GM23338 (cell line): ENCODE data around the gene ABCF1. TPM values are rescaled to one million over a fixed set of nuclear protein-coding genes. Genes with fewer than 3 reads are reported as not detected.

Experiments
- ATAC-seq: fragments of 200-7000 bp; cut with Tn5 transposase; 3 replicates; pipeline ENCODE4 v1.9.1; 2020
- DNase-seq: peaks from one replicate; pipeline ENCODE4 v3.0.0-alpha.2; 2015; ENCODE audit warnings: low spot score
- H2AFZ ChIP-seq: fragments of 200-600 bp; sonication (generic); 2 replicates; pipeline ENCODE4 v1.8.0; 2016; ENCODE audit warnings: antibody characterized with exemption, mild to moderate bottlenecking, moderate library complexity
- H3F3A ChIP-seq: fragments of 200-600 bp; sonication (generic); replicated peaks from 2 replicates; pipeline ENCODE4 v1.8.0; 2017; ENCODE audit warnings: antibody characterized with exemption, mixed run types, low read depth
- H3K27ac ChIP-seq: fragments of 200-600 bp; sonication (generic); 2 replicates; pipeline ENCODE4 v1.6.1; 2016; ENCODE audit warnings: low read depth
- H3K27me3 ChIP-seq: fragments of 200-600 bp; sonication (generic); 2 replicates; pipeline ENCODE4 v1.8.0; 2016; ENCODE audit warnings: mild to moderate bottlenecking, mixed run types, moderate library complexity; ENCODE audit not compliant: insufficient read depth
- H3K36me3 ChIP-seq: fragments of 200-600 bp; sonication (generic); 2 replicates; pipeline ENCODE4 v1.8.0; 2016; ENCODE audit warnings: mild to moderate bottlenecking; ENCODE audit not compliant: insufficient read depth
- H3K4me1 ChIP-seq: fragments of 200-600 bp; sonication (generic); 2 replicates; pipeline ENCODE4 v1.8.0; 2016; ENCODE audit warnings: mild to moderate bottlenecking, moderate library complexity; ENCODE audit not compliant: insufficient read depth
- H3K4me2 ChIP-seq: fragments of 200-600 bp; sonication (generic); 2 replicates; pipeline ENCODE4 v1.7.1; 2017; ENCODE audit warnings: mixed run types
- H3K4me3 ChIP-seq: fragments of 200-600 bp; sonication (generic); 2 replicates; pipeline ENCODE4 v1.6.1; 2016; ENCODE audit warnings: mixed run types
- H3K79me2 ChIP-seq: fragments of 200-600 bp; sonication (generic); replicated peaks from 2 replicates; pipeline ENCODE4 v1.8.0; 2017; ENCODE audit warnings: mild to moderate bottlenecking; ENCODE audit not compliant: insufficient read depth
- H3K9me2 ChIP-seq: fragments of 200-600 bp; sonication (generic); 2 replicates; pipeline ENCODE4 v1.8.0; 2017; ENCODE audit not compliant: insufficient read depth
- H4K20me1 ChIP-seq: fragments of 200-600 bp; sonication (generic); replicated peaks from 2 replicates; pipeline ENCODE4 v1.8.0; 2017; ENCODE audit warnings: mild to moderate bottlenecking; ENCODE audit not compliant: insufficient read depth
- H3K27ac Mint-ChIP-seq: 2 replicates; pipeline ENCODE4 v1.8.0; 2020; ENCODE audit warnings: inconsistent platforms, mild to moderate bottlenecking, moderate library complexity, mixed read lengths
- H3K27me3 Mint-ChIP-seq: 3 replicates; pipeline ENCODE4 v1.8.0; 2022; ENCODE audit warnings: low read depth, mild to moderate bottlenecking, moderate library complexity, mixed read lengths, inconsistent platforms; ENCODE audit not compliant: insufficient read depth, poor library complexity
- H3K36me3 Mint-ChIP-seq: 3 replicates; pipeline ENCODE4 v1.8.0; 2021; ENCODE audit warnings: low read depth, mild to moderate bottlenecking, inconsistent platforms, moderate library complexity, mixed read lengths
- H3K4me1 Mint-ChIP-seq: 3 replicates; pipeline ENCODE4 v1.8.0; 2020; ENCODE audit warnings: mild to moderate bottlenecking, inconsistent platforms, mixed read lengths
- H3K4me3 Mint-ChIP-seq: 3 replicates; pipeline ENCODE4 v1.8.0; 2021; ENCODE audit warnings: moderate library complexity, mild to moderate bottlenecking, inconsistent platforms, mixed read lengths
- H3K9me3 Mint-ChIP-seq: 3 replicates; pipeline ENCODE4 v1.8.0; 2020; ENCODE audit warnings: moderate library complexity, mild to moderate bottlenecking, inconsistent platforms, mixed read lengths
- CREB1 ChIP-seq: fragments of 250-450 bp; sonication (Bioruptor Pico); IDR thresholded peaks from 2 replicates; pipeline ENCODE4 v1.5.0; 2020; ENCODE audit warnings: low read depth, mild to moderate bottlenecking, moderate library complexity
- EZH2 ChIP-seq: fragments of 200-600 bp; sonication (generic); IDR thresholded peaks from one replicate; pipeline ENCODE4 v1.8.0; 2017; ENCODE audit warnings: antibody characterized with exemption, mild to moderate bottlenecking, low read depth; ENCODE audit not compliant: unreplicated experiment
- NANOG ChIP-seq: IDR thresholded peaks from 2 replicates; pipeline ENCODE4 v1.6.1; 2016; ENCODE audit warnings: antibody characterized with exemption, borderline replicate concordance
- REST ChIP-seq: IDR thresholded peaks from one replicate; pipeline ENCODE4 v1.6.1; 2018; ENCODE audit warnings: antibody characterized with exemption; ENCODE audit not compliant: unreplicated experiment
- STAT1 ChIP-seq: IDR thresholded peaks from one replicate; pipeline ENCODE4 v1.6.1; 2016; ENCODE audit warnings: antibody characterized with exemption; ENCODE audit not compliant: unreplicated experiment
- ZNF331 ChIP-seq: fragments of 250-450 bp; sonication (Bioruptor Pico); IDR thresholded peaks from 2 replicates; pipeline ENCODE4 v1.5.0; 2020; ENCODE audit warnings: low read depth, mild to moderate bottlenecking, moderate library complexity
- polyA plus RNA-seq: library from polyadenylated mRNA; unstranded; fragments of >200 nt; fragmentation: Nextera tagmentation; extraction: Ambion mirVana; gene quantifications from 2 replicates; pipeline ENCODE4 v1.2.1, GENCODE V29; 2016
- total RNA-seq: library from RNA; depleted of rRNA; stranded (reverse); fragments of >200 nt; shearing (Covaris generic); gene quantifications from 2 replicates; pipeline ENCODE4 v1.2.3, GENCODE V29; 2014
- TF ChIP-seq, protein P1 (sequence below), 2 experiments: fragments of 200-600 bp in 1 of 2; sonication (generic) in 1 of 2; conservative IDR thresholded peaks; 2 replicates each; pipeline versions ENCODE4 v1.5.1 to v1.6.1; 2016 to 2017; ENCODE audit warnings: antibody characterized with exemption in 2 of 2, low read depth in 2 of 2, mild to moderate bottlenecking in 2 of 2, moderate library complexity in 1 of 2
- TF ChIP-seq, protein P2 (sequence below): IDR thresholded peaks from 2 replicates; pipeline ENCODE4 v1.6.1; 2016; ENCODE audit warnings: antibody characterized with exemption

Gene ABCF1
- total and polyA plus RNA-seq, 2 experiments from 2014 or later = 92.6 to 244 TPM

DNA sequence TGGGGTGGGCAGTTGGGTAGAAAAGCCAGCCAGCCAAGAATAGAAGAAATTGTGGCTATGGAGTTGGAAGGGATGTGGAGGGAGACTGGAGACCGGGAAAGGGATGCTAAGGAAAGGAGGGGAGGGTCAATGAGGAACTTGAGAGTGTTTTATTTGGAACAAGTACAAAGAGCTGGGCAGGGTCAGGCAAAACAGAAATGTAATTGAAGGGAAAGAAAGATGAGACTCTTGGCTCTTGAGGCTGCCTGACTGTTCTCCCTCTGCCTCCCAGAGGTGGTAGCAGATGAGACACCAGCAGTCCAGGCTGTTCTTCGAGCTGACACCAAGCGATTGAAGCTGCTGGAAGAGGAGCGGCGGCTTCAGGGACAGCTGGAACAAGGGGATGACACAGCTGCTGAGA is 12.7 kb downstream of the ABCF1 start (continued):
- TF ChIP-seq, protein P1, sequence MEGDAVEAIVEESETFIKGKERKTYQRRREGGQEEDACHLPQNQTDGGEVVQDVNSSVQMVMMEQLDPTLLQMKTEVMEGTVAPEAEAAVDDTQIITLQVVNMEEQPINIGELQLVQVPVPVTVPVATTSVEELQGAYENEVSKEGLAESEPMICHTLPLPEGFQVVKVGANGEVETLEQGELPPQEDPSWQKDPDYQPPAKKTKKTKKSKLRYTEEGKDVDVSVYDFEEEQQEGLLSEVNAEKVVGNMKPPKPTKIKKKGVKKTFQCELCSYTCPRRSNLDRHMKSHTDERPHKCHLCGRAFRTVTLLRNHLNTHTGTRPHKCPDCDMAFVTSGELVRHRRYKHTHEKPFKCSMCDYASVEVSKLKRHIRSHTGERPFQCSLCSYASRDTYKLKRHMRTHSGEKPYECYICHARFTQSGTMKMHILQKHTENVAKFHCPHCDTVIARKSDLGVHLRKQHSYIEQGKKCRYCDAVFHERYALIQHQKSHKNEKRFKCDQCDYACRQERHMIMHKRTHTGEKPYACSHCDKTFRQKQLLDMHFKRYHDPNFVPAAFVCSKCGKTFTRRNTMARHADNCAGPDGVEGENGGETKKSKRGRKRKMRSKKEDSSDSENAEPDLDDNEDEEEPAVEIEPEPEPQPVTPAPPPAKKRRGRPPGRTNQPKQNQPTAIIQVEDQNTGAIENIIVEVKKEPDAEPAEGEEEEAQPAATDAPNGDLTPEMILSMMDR (conservative IDR thresholded peaks at IDR 0.05; ENCODE audit: low read depth in 2 of 2) = no peak
- TF ChIP-seq CREB1 (CRISPR knock-in tag) = no peak
- TF ChIP-seq STAT1 = no peak
- TF ChIP-seq EZH2 = no peak
- TF ChIP-seq, protein P2, sequence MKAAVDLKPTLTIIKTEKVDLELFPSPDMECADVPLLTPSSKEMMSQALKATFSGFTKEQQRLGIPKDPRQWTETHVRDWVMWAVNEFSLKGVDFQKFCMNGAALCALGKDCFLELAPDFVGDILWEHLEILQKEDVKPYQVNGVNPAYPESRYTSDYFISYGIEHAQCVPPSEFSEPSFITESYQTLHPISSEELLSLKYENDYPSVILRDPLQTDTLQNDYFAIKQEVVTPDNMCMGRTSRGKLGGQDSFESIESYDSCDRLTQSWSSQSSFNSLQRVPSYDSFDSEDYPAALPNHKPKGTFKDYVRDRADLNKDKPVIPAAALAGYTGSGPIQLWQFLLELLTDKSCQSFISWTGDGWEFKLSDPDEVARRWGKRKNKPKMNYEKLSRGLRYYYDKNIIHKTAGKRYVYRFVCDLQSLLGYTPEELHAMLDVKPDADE = no peak
- TF ChIP-seq ZNF331 = no peak
- no peak for TF ChIP-seq NANOG

- H3K4me1 Mint-ChIP-seq = no peaks in the 10 kb centered on the region
- H3K4me3 ChIP-seq = no peak overlapping the region
- ATAC-seq = no peak
- H3K36me3 ChIP-seq = peaks cover 59% of the 10 kb centered on the region
- H3K27ac ChIP-seq = no peak overlapping the region
- peaks cover 3% of the 10 kb centered on the region for H3K27me3 Mint-ChIP-seq
- H2AFZ ChIP-seq = no peak overlapping the region
- 0 out of 2 replicates have a peak, but pooled peaks cover 14% of the 10 kb centered on the region for H3F3A ChIP-seq
- H3K4me1 ChIP-seq = no peaks in the 10 kb centered on the region
- DNase-seq = no peak
- no peak overlapping the region for H3K4me3 Mint-ChIP-seq
- H4K20me1 ChIP-seq = peaks cover 33% of the 10 kb centered on the region; the same call in 1 of the 2 replicates
- no peaks in the 10 kb centered on the region for H3K27me3 ChIP-seq
- H3K27ac Mint-ChIP-seq = no peak overlapping the region
- peaks cover 13% of the 10 kb centered on the region for H3K79me2 ChIP-seq
- H3K36me3 Mint-ChIP-seq = peaks cover 92% of the 10 kb centered on the region
- no peaks in the 10 kb centered on the region for H3K9me2 ChIP-seq
- no peaks in the 10 kb centered on the region for H3K9me3 Mint-ChIP-seq
- H3K4me2 ChIP-seq = no peak overlapping the region
- TF ChIP-seq ZNF331 (no peak), CREB1 (CRISPR knock-in tag) (no peak), NANOG (no peak), REST (no peak)
- TF ChIP-seq, protein P2 = no peak
- TF ChIP-seq, protein P1 (conservative IDR thresholded peaks at IDR 0.05; ENCODE audit: low read depth in 2 of 2) = no peak
Observed at GRCh38 chr6:30589754-30590358, 18.6 kb downstream of the ABCF1 start.
